Right cardiac atrium (tissue), 5 donors: ENCODE measurements around the gene CERCAM. TPM values are rescaled to one million over a fixed set of nuclear protein-coding genes. Genes with fewer than 3 reads are reported as not detected.

ENCODE experiments used
- ATAC-seq, 2 donors: fragments of 200-7000 bp; cut with Tn5 transposase; one replicate each; pipeline versions ENCODE4 v1.8.0 to v1.9.1; 2020; ENCODE audit warnings: moderate library complexity in 2 of 2, mild to moderate bottlenecking in 1 of 2
- DNase-seq, 3 donors: peaks; one replicate each; pipeline ENCODE4 v3.0.0-alpha.2; 2020
- H3K27ac ChIP-seq: one replicate; pipeline ENCODE4 v1.5.1; 2013; ENCODE audit warnings: mild to moderate bottlenecking, low read length, control low read depth, moderate library complexity
- H3K27me3 ChIP-seq: one replicate; pipeline ENCODE4 v1.6.1; 2013; ENCODE audit not compliant: control insufficient read depth, insufficient read depth
- H3K4me1 ChIP-seq: one replicate; pipeline ENCODE4 v1.6.1; 2013; ENCODE audit warnings: low read length; ENCODE audit not compliant: control insufficient read depth, insufficient read depth
- H3K4me3 ChIP-seq: one replicate; pipeline ENCODE4 v1.5.1; 2013; ENCODE audit warnings: low read length, control low read depth
- H3K9me3 ChIP-seq: one replicate; pipeline ENCODE4 v1.6.1; 2013; ENCODE audit warnings: low read length; ENCODE audit not compliant: control insufficient read depth
- WGBS: extraction: QIAGEN DNeasy Blood & Tissue Kit; methylation state at CpG from one replicate; pipeline ENCODE4 v1.1.7; 2013; 5-methylcytosine and 5-hydroxymethylcytosine counted together
- intact Hi-C, 4 donors: fragments of 100-400 bp; cut with DNase I; formaldehyde crosslinking; loops; one replicate each; pipeline versions ENCODE4 v1.11.0 to v1.14.0; 2022 to 2023
- polyA plus RNA-seq: library from polyadenylated mRNA; stranded (reverse); fragments of 200-250 nt; gene quantifications from one replicate; pipeline ENCODE4 v1.2.3, GENCODE V29; 2013
- total RNA-seq, 4 donors: library from RNA; stranded (reverse); fragmentation: NEBNext Ultra II Directional; extraction: Animal tissue kit (Norgen Biotek cat#: 25700); gene quantifications; one replicate each; pipeline ENCODE4 v1.2.1, GENCODE V29; 2021
- donor health status: healthy with polysubstance abuse.
- donor health status: DM: no; HTN: yes; CAD: no.
- donor health status: DM: no; HTN: no; CAD: no.
- donor health status: DM: no; HTN: yes; CAD: no; lungs with severe emphysema.
- donor health status: DM: yes; HTN: yes; CAD: no.

Gene CERCAM
- total and polyA plus RNA-seq, 5 donors: 12.3 to 23.2 (median 16.8) TPM

GRCh38 chr9:128384801-128385495 lies 35.7 kb upstream of the CERCAM start:
- Histone ChIP-seq H3K4me1 (no peaks in the 10 kb centered on the region), H3K27me3 (no peaks in the 10 kb centered on the region), H3K27ac (no peak overlapping the region), H3K4me3 (no peak overlapping the region), H3K9me3 (no peaks in the 10 kb centered on the region)
- 82% methylated on average over 7 of the region's 7 CpGs for WGBS
- intact Hi-C loops: no loop called here
- ATAC-seq (no peak), DNase-seq (no peak)

- Histone ChIP-seq H3K27me3 (no peaks in the 10 kb centered on the region), H3K9me3 (no peaks in the 10 kb centered on the region), H3K27ac (no peak overlapping the region), H3K4me1 (no peaks in the 10 kb centered on the region), H3K4me3 (no peak overlapping the region)
- intact Hi-C loops: no loop called here
- no peak for ATAC-seq
- 71% methylated on average over 18 of the region's 18 CpGs for WGBS
- no peak for DNase-seq
Measured at GRCh38 chr9:128385496-128386460, 34.9 kb upstream of the CERCAM start.

GRCh38 chr9:128388150-128388549 lies 32.5 kb upstream of the CERCAM start:
- H3K4me3 ChIP-seq: no peak overlapping the region
- intact Hi-C loops: no loop called here
- H3K27me3 ChIP-seq: no peaks in the 10 kb centered on the region
- 92% methylated on average over 10 of the region's 10 CpGs for WGBS
- no peaks in the 10 kb centered on the region for H3K4me1 ChIP-seq
- H3K9me3 ChIP-seq: no peaks in the 10 kb centered on the region
- ATAC-seq (no peak), DNase-seq (no peak)
- no peak overlapping the region for H3K27ac ChIP-seq

GRCh38 chr9:128389395-128390149 lies 31.1 kb upstream of the CERCAM start:
- ATAC-seq (no peak), DNase-seq (no peak)
- 83% methylated on average over 13 of the region's 13 CpGs for WGBS

GRCh38 chr9:128390150-128390812 lies 30.4 kb upstream of the CERCAM start:
- Histone ChIP-seq H3K27me3 (no peaks in the 10 kb centered on the region), H3K4me1 (no peaks in the 10 kb centered on the region), H3K4me3 (no peak overlapping the region), H3K27ac (no peak overlapping the region), H3K9me3 (no peaks in the 10 kb centered on the region)
- DNase-seq: no peak
- 86% methylated on average over 11 of the region's 11 CpGs for WGBS
- ATAC-seq: no peak
- intact Hi-C loops: no loop called here

More at GRCh38 chr9:128389395-128390149, 31.1 kb upstream of the CERCAM start:
- Histone ChIP-seq H3K27ac (no peak overlapping the region), H3K27me3 (no peaks in the 10 kb centered on the region), H3K9me3 (no peaks in the 10 kb centered on the region), H3K4me1 (no peaks in the 10 kb centered on the region), H3K4me3 (no peak overlapping the region)
- intact Hi-C loops: no loop called here

- no peaks in the 10 kb centered on the region for H3K9me3 ChIP-seq
- intact Hi-C loops: no loop called here
- DNase-seq: no peak
- no peak overlapping the region for H3K4me3 ChIP-seq
- H3K27ac ChIP-seq: no peak overlapping the region
- no peak for ATAC-seq
- WGBS: 92% methylated on average over 8 of the region's 8 CpGs
- H3K27me3 ChIP-seq: no peaks in the 10 kb centered on the region
- no peaks in the 10 kb centered on the region for H3K4me1 ChIP-seq
Measured at GRCh38 chr9:128390813-128391711, 29.6 kb upstream of the CERCAM start.

- no peak overlapping the region for H3K4me3 ChIP-seq
- H3K4me1 ChIP-seq: no peaks in the 10 kb centered on the region
- intact Hi-C loops: no loop called here
- no peak for DNase-seq
- 87% methylated on average over 21 of the region's 21 CpGs for WGBS
- H3K9me3 ChIP-seq: no peaks in the 10 kb centered on the region
- no peak for ATAC-seq
- H3K27me3 ChIP-seq: no peaks in the 10 kb centered on the region
- no peak overlapping the region for H3K27ac ChIP-seq
Measured at GRCh38 chr9:128391956-128392301, 28.7 kb upstream of the CERCAM start.

- H3K27me3 ChIP-seq: no peaks in the 10 kb centered on the region
- no peak for ATAC-seq
- intact Hi-C loops: no loop called here
- no peak overlapping the region for H3K4me3 ChIP-seq
- H3K4me1 ChIP-seq: peaks cover 5% of the 10 kb centered on the region
- DNase-seq: no peak
- no peaks in the 10 kb centered on the region for H3K9me3 ChIP-seq
- no peak overlapping the region for H3K27ac ChIP-seq
- 77% methylated on average over 88 of the region's 88 CpGs for WGBS
Measured at GRCh38 chr9:128392302-128393144, 28.1 kb upstream of the CERCAM start.

GRCh38 chr9:128393145-128393775 lies 27.4 kb upstream of the CERCAM start:
- intact Hi-C loops: no loop called here
- DNase-seq: no peak
- WGBS: 62% methylated on average over 56 of the region's 56 CpGs
- H3K27me3 ChIP-seq: no peaks in the 10 kb centered on the region
- peak in 1 of 2 donors; percentile 13 for ATAC-seq
- H3K4me1 ChIP-seq: peaks cover 5% of the 10 kb centered on the region
- no peak overlapping the region for H3K27ac ChIP-seq
- H3K9me3 ChIP-seq: no peaks in the 10 kb centered on the region
- no peak overlapping the region for H3K4me3 ChIP-seq
